PC-3 (cell line): Measurements from ENCODE around the gene UBR3.

ENCODE experiments used
- EZH2 ChIP-seq: fragments of 300-600 bp; sonication (generic); IDR thresholded peaks from one replicate; pipeline ENCODE4 v1.6.1; 2017; ENCODE audit warnings: antibody characterized with exemption, mild to moderate bottlenecking, low read length; ENCODE audit not compliant: unreplicated experiment
- EZH2phosphoT487 ChIP-seq: fragments of 300-600 bp; sonication (generic); IDR thresholded peaks from 2 replicates; pipeline ENCODE4 v1.6.1; 2018; ENCODE audit warnings: mild to moderate bottlenecking, antibody characterized with exemption, low read length, borderline replicate concordance
- TF ChIP-seq, protein P1 (sequence below): fragments of 300-600 bp; sonication (generic); conservative IDR thresholded peaks from 2 replicates; pipeline ENCODE4 v1.5.1; 2017; ENCODE audit warnings: antibody characterized with exemption, low read depth, mild to moderate bottlenecking, low read length

GRCh38 chr2:170026361-170026760 is 199.1 kb downstream of the UBR3 start:
- TF ChIP-seq, protein P1, sequence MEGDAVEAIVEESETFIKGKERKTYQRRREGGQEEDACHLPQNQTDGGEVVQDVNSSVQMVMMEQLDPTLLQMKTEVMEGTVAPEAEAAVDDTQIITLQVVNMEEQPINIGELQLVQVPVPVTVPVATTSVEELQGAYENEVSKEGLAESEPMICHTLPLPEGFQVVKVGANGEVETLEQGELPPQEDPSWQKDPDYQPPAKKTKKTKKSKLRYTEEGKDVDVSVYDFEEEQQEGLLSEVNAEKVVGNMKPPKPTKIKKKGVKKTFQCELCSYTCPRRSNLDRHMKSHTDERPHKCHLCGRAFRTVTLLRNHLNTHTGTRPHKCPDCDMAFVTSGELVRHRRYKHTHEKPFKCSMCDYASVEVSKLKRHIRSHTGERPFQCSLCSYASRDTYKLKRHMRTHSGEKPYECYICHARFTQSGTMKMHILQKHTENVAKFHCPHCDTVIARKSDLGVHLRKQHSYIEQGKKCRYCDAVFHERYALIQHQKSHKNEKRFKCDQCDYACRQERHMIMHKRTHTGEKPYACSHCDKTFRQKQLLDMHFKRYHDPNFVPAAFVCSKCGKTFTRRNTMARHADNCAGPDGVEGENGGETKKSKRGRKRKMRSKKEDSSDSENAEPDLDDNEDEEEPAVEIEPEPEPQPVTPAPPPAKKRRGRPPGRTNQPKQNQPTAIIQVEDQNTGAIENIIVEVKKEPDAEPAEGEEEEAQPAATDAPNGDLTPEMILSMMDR: no peak
- TF ChIP-seq EZH2 (no peak), EZH2phosphoT487 (no peak)
